PFSK-1 (cell line): ENCODE data around the gene GLCE.

Source experiments
- POLR2AphosphoS5 ChIP-seq: IDR thresholded peaks from 2 replicates; pipeline ENCODE4 v1.6.1; 2012; ENCODE audit warnings: low read depth, mild to moderate bottlenecking, control low read depth, low read length, moderate library complexity
- REST ChIP-seq, 2 experiments: IDR thresholded peaks; 2 replicates each; pipeline versions ENCODE4 v1.6.1 to v1.8.0; 2011 to 2012; ENCODE audit warnings: low read depth in 2 of 2, low read length in 2 of 2, control low read depth in 1 of 2, inconsistent platforms in 1 of 2, mild to moderate bottlenecking in 1 of 2, moderate library complexity in 1 of 2; ENCODE audit not compliant: insufficient read depth in 1 of 2

DNA sequence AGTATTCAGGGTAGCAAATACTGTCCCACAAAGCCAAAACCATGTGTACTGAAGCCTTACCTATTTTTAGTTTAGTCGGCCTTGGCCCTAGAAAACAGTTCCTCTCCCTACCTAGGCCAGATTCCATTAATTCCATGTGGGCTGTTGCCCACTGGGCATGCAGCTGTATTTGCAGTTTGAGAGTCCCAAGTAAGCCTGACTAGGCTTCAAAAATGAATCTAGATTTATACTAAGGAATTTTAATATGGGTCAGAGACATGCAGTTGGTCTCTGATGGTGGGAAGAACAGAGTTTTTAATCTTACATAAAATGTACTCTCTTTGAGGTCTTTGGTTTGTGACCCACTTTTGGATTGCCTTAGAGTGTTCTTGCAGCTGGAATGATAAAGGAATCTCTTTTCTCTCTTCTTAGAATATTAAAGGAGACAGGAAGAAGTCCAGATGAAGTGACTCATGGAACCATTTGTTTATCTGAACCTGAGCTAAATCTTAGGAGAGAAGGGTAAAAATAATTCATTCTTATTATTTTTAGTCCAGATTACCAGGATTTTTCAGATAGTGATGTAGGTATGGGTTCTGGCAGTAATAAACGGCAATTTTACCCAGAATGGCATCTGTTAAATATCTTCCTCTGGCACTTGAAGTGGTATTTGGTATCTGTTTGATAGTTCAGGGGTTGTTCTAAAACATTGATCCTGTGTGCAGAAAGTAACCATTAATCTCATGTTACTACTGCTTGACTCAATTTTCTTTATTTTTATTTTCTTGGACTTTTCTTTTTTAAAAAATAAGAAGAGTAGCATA lies 33.8 kb downstream of the GLCE start:
- TF ChIP-seq POLR2AphosphoS5 (no peak), REST (IDR thresholded peaks at IDR 0.05; ENCODE audit: insufficient read depth in 1 of 2, low read depth in 2 of 2, low read length in 2 of 2) (no peak)
